GM21367 (cell line): Measurements from ENCODE around the gene LCMT1.
"Not testable (repeated sequence)": the region's sequence is repeated elsewhere in the genome, so short reads cannot be mapped to it uniquely, and the experiment has no call there.

Experiments used
- ATAC-seq: cut with Tn5 transposase; IDR thresholded peaks from one replicate; pipeline ENCODE4 v1.9.1; 2021; ENCODE audit not compliant: unreplicated experiment

The LCMT1 gene

GRCh38 chr16:25138130-25138529 lies 26.6 kb downstream of the LCMT1 start:
- ATAC-seq: no peak

- no peak for ATAC-seq
Observed at GRCh38 chr16:25140459-25140858, 28.9 kb downstream of the LCMT1 start.

GRCh38 chr16:25141648-25142047 lies 30.1 kb downstream of the LCMT1 start:
- ATAC-seq: no peak

GRCh38 chr16:25143928-25144327 lies 32.4 kb downstream of the LCMT1 start:
- no peak for ATAC-seq

DNA sequence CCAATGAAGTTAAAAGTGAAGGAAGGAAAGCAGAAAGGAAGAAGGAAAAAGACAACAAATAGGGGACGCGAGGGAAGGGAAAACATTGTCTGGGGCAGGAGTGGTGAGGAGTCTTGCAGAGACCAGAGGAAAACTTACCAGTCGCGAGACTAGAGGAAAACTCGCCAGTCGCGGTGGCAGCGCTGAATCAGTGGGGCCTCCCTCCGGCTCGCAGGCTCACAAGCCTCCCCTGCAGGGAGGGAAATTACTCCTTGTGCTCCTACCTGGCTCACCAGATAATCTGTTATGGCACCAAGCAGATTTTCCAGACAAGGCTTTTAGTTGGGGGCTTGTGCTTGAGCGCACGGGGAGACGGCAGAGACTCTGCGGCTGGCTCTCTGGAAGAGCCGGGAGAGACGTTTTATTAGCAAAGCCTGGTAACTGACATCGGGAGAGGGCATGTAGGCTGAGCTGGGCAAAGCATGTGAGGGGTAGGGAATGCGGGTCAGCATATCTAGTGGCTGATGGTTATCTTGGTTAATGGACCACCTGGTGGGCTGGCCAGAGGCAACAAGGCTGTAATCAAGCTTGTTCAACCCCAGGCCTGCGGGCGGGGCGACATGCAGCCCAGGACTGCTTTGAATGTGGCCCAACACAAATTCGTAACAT lies 37.1 kb downstream of the LCMT1 start:
- ATAC-seq: no peak

- ATAC-seq: no peak
Observed at GRCh38 chr16:25151996-25152395, 40.5 kb downstream of the LCMT1 start.

- no peak for ATAC-seq
Observed at GRCh38 chr16:25155553-25156460, 44.3 kb downstream of the LCMT1 start.

DNA sequence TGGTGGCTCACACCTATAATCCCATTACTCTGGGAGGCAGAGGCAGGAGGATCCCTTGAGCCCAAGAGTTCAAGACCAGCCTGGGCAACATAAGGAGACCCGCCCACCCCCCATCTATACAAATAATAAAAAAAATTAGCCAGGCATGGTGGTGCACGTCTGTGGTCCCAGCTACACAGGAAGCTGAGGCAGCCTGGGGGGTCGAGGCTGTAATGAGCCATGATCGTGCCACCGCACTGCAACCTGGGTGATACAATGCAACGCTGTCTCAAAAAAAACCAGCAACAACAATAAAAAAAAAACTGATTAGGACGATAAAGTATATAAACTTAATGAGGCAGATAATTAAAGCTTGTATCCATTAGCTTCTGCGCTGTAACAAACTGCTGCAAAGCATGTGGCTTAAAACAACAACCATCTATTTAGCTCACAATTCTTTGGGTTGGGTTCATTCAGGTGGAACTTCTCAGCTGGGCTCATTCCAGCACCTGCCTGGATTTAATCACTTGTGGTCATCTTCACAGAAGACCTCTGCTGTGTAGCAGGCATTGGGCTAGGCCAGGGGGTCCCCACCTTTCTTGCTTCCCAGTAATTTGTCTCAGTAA lies 45.8 kb downstream of the LCMT1 start:
- no peak for ATAC-seq

GRCh38 chr16:25158401-25158800 lies 46.9 kb downstream of the LCMT1 start:
- no peak for ATAC-seq

DNA sequence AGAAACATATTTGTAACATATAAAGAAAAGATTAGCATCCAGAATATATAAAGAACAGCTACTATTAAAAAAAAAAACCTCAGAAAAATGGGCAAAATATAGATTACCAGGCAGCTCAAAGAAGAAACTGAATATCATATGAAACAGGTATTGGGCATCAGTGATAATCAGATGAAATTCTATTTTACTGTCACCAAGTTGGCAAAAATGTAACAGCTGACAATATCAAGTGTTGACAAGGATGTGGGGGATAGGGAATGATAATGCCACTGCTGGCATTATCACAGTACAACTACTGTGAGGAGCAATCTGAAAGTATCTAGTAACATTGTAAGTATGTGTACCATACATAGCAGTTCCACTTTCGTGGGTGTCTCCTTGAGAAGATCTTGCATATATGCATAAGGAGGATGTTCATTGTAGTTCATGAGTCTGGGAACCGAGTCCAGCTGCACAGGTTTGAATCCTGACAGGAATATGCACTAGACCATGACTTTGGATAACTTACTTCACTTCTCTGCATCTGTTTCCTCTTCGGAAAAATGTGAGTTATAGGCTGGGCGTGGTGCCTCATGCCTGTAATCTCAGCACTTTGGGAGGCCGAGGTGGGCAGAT lies 50.3 kb downstream of the LCMT1 start:
- ATAC-seq: no peak

DNA sequence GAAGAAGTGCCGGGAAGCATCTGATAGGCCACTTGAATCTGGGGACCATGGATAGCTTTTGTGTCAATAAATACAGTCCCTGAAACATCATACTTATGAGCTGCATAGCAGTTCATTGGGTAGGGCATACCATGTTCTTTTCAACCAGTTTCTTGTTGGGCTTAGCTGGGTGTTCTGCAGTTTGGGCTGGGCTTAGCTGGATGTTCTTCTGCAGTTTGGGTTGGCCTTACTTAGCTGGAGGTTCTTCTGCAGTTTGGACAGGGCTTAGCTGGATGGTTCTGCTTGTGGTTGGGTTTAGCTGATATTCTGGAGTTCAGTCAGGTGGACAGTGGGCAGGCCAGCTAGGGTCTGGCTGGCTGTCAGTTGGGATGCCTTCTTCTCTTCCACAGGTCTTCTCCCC lies 52.1 kb downstream of the LCMT1 start:
- no peak for ATAC-seq

- no peak for ATAC-seq
Observed at GRCh38 chr16:25165284-25165683, 53.7 kb downstream of the LCMT1 start.

DNA sequence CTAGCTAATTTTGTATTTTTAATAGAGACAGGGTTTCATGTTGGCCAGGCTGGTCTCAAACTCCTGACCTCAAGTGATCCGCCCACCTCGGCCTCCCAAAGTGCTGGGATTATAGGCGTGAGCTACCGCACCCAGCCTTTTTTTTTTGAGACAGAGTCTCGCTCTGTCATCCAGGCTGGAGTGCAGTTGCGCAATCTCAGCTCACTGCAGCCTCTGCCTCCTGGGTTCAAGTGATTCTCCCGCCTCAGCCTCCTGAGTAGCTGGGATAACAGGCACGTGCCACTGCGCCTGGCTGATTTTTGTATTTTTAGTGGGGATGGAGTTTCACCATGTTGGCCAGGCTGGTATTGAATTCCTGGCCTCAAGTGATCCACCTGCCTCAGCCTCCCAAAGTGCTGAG lies 56.4 kb downstream of the LCMT1 start:
- not testable (repeated sequence) for ATAC-seq

DNA sequence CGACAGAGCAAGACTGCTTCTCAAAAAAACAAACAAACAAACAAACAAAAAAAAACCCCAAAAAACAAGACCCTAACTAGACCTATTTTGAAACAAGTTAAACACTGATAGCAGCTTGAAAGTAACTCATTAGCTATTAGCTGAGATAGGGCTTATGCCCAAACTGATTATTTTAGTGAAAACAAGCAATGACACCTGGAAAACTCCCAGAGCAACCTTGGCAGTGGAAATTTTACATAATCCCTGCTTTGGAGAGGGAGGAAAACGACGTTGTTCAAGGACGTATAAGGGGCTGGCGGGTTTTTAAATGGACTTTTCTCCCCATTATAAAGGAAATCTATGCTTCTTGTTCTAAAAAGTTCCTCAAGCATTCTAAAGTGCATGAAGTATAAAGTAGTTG lies 59.8 kb downstream of the LCMT1 start:
- ATAC-seq: no peak

DNA sequence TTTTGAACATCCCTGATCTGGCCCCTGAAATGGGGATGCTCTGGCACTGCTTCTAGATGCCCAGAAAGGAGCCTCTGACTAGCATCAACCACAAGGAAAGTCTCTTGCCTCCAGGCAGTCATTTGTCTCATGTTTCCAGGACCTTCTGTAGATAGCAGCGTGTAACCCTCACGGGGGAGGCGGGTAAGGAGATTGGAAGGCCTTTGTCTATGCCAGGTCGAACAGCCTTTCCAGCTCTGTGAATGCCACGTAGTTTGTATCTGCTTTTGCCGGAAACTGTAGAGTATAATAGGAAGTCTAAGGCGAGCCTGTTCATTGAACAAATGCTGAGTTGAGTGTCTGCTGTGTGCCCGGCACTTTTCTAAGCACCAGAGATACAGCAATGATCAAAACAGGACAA lies 61.3 kb downstream of the LCMT1 start:
- no peak for ATAC-seq

GRCh38 chr16:25174285-25174684 lies 62.7 kb downstream of the LCMT1 start:
- ATAC-seq: no peak

- no peak for ATAC-seq
Observed at GRCh38 chr16:25176136-25176535, 64.6 kb downstream of the LCMT1 start.

- ATAC-seq: no peak
Observed at GRCh38 chr16:25177512-25177830, 65.9 kb downstream of the LCMT1 start.

- no peak for ATAC-seq
Observed at GRCh38 chr16:25177831-25178688, 66.5 kb downstream of the LCMT1 start.

GRCh38 chr16:25181236-25181635 lies 69.7 kb downstream of the LCMT1 start:
- not testable (repeated sequence) for ATAC-seq

- no peak for ATAC-seq
Observed at GRCh38 chr16:25184771-25185170, 73.2 kb downstream of the LCMT1 start.
